GM12864 (cell line): ENCODE measurements around the gene CHRM1.
"Not testable (repeated sequence)": the region's sequence is repeated elsewhere in the genome, so short reads cannot be mapped to it uniquely, and the experiment has no call there.

ENCODE experiments used
- DNase-seq: peaks from one replicate; pipeline ENCODE4 v3.0.0-alpha.2; 2011; ENCODE audit warnings: low read depth
- H3K4me3 ChIP-seq: 2 replicates; pipeline ENCODE4 v1.5.1; 2011; ENCODE audit warnings: mild to moderate bottlenecking, low read depth, low read length, control low read depth
- TF ChIP-seq, protein P1 (sequence below): IDR thresholded peaks from 2 replicates; pipeline ENCODE4 v1.5.1; 2011; ENCODE audit warnings: low read depth, mild to moderate bottlenecking, moderate library complexity, low read length, control low read depth, inconsistent platforms; ENCODE audit errors: missing control alignments

CHRM1 gene

DNA sequence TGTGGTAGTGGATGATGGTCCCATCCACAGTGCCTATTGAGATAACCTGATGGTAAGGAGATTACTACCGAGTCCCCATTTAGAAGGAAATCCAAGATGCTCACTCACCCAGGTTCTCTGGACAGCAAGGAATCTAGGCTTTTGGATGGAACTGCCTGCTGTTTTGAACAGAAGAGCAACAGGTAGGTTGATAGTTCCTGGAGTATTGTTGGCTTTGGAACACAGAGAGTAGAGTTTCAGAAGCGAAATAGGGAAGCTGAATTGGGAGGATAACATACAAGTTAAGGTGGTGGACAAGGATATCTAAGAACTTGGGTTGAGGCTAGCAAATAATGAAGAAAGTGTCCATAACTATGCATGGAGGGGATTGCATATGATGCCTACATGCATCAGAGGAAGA lies 36.0 kb upstream of the CHRM1 start:
- TF ChIP-seq, protein P1, sequence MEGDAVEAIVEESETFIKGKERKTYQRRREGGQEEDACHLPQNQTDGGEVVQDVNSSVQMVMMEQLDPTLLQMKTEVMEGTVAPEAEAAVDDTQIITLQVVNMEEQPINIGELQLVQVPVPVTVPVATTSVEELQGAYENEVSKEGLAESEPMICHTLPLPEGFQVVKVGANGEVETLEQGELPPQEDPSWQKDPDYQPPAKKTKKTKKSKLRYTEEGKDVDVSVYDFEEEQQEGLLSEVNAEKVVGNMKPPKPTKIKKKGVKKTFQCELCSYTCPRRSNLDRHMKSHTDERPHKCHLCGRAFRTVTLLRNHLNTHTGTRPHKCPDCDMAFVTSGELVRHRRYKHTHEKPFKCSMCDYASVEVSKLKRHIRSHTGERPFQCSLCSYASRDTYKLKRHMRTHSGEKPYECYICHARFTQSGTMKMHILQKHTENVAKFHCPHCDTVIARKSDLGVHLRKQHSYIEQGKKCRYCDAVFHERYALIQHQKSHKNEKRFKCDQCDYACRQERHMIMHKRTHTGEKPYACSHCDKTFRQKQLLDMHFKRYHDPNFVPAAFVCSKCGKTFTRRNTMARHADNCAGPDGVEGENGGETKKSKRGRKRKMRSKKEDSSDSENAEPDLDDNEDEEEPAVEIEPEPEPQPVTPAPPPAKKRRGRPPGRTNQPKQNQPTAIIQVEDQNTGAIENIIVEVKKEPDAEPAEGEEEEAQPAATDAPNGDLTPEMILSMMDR, result no peak
- H3K4me3 ChIP-seq, result no peak overlapping the region
- no peak for DNase-seq

DNA sequence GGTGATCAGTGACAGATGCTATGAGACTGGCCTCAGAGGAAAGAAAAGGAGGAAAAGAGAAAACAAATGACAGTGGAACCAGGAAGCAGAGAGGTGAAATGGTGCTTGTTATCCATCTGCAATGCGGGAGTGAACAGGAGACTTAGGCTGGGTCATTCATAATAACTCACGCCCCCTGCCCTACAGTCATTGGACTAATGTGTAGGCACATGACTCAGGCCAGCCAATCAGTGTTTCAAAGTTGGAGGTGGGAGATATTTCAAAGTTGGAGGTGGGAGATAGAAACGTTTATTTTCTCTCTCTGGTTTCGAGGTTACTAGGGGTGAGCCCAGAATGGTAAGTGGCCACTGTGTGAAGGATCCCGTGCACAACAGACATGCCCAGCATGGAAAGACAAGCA lies 33.3 kb upstream of the CHRM1 start:
- TF ChIP-seq, protein P1, result no peak
- no peak for DNase-seq
- no peak overlapping the region for H3K4me3 ChIP-seq

DNA sequence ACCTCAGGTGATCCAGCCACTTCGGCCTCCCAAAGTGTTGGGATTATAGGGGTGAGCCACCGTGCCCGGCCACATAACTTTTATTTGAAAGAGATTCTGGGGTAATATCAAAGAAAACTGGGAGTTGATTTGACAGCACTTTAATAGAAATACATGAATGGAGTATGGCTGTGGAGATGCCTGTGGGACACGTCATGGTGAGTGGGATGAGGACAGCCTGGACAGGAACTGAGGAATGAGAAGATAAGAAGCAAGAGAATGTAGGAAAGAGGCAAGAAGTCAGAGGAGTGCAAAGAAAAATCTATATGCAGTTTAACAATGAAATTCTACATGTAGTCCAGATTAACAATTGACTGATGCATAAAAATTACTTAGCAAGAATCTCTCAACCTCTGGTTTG lies 32.6 kb upstream of the CHRM1 start:
- DNase-seq, result no peak
- TF ChIP-seq, protein P1, result no peak
- H3K4me3 ChIP-seq, result no peak overlapping the region

DNA sequence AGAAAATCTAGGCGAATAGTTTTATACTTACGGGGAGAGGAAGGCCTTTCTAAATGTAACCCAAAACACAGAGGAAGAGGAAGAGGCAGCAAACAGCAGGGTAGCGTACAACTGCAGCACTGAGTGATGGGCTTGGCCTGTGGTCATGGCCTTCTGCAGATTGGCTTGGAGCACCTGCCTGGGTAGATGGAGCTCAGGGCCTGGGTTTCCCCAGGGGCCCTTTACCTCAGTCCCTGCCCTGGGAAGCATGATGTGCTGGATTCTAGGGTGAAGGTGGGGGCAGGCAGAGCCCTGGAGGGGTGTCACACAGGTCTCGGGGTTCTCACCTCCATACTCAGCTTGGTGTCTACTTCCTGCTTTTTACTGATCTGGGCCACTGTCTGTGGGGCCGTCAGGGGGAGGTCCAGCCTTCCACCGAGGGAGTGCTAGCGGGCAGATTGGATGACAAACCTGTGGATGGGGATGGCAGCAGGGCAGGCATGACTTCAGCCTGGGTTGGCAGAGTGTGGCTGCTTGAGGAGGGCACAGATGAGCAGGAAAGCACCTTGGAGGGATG lies 27.7 kb upstream of the CHRM1 start:
- no peak overlapping the region for H3K4me3 ChIP-seq
- TF ChIP-seq, protein P1, result no peak
- DNase-seq, result no peak

DNA sequence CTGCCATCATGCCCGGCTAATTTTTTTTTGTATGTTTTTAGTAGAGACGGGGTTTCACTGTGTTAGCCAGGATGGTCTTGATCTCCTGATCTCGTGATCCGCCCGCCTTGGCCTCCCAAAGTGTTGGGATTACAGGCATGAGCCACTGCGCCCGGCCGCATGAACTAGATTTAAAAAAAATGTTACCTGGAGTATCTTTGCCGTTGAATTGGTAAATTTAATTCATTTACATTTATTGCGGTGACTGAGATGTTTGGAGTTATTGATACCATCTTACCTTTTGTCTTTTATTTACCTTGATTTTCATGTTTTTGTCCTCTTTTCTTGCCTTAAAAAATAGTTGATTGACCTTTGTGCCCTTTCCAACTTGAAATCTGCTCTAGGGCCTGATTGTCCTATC lies 24.4 kb upstream of the CHRM1 start:
- not testable (repeated sequence) for DNase-seq

DNA sequence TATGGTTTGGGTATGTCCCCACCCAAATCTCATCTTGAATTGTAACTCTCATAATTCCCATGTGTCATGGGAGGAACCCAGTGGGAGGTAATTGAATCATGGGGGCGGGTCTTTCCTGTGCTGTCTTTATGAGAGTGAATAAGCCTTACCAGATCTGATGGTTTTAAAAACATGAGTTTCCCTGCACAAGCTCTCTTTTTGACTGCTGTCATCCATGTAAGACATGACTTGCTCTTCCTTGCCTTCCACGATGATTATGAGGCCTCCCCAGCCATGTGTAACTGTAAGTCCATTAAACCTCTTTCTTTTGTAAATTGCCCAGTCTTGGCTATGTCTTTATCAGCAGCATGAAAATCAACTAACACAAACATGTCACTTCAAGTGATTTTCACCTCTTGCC lies 16.4 kb upstream of the CHRM1 start:
- not testable (repeated sequence) for H3K4me3 ChIP-seq, DNase-seq

More for the DNA sequence above, 24.4 kb upstream of the CHRM1 start:
- H3K4me3 ChIP-seq, result not testable (repeated sequence)

DNA sequence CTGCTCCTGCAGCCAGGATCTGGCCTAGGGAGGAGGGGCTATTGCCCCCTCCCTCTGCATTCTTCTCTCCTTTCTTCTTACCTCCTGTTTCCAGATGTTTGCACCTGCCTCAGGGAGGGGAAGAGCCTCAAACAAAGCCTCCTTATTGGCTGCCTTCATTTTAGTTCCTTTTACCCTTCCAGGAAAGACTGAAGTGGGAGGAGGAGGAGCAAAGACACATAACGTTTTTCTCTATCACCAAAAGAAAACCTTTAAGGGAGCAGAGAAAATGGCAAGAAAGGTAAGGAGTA lies 13.3 kb upstream of the CHRM1 start:
- DNase-seq, result no peak
- H3K4me3 ChIP-seq, result no peak overlapping the region
- TF ChIP-seq, protein P1, result no peak

DNA sequence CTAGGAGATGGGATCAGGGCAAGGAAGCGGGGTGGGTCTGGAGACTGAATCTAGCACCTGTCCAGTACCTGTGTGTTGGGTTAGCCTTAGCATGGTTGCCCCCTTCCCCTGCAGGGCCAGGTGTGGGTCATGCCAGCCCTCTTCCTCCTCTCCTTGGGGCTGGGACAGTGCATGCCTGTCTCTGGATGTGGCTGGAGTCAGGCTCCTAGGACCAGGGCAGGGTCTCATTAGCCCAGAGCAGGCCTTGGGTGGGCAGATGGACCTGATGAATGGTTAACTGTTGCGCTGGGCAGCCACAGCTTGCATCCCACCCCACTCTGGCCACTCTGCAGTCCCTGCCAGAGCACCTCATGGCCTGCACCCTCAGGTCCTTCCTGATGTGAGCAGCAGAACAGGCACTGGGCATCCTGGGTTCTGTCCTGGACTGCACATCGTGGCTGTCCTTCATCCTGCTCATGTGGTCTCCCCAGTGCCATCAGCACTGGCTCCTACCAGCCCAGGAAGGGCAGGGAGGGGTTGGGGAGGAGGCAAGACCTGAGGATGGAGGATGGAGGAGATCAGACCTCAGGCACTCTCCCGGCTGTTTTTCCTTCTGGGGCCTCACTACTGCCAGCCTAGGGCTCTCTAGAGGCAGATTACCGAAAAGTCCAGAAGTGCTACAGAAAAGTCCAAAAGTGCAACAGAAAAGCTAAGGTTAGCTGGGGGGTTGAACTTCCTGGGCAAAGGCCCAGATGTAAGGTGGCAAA lies 12.8 kb upstream of the CHRM1 start:
- TF ChIP-seq, protein P1, result no peak
- DNase-seq, result no peak
- H3K4me3 ChIP-seq, result no peak overlapping the region
